Mucosa of descending colon (tissue), 3 donors: ENCODE measurements around the gene SLC7A4. TPM values are rescaled to one million over a fixed set of nuclear protein-coding genes. Genes with fewer than 3 reads are reported as not detected.
"Not testable (repeated sequence)": the region's sequence is repeated elsewhere in the genome, so short reads cannot be mapped to it uniquely, and the experiment has no call there.

Source experiments
- ATAC-seq: fragments of 200-7000 bp; cut with Tn5 transposase; one replicate; pipeline ENCODE4 v1.9.1; 2020; ENCODE audit warnings: mild to moderate bottlenecking, moderate library complexity
- DNase-seq, 3 donors: peaks; one replicate each; pipeline ENCODE4 v3.0.0-alpha.2; 2020
- H3K36me3 ChIP-seq: fragments of 200-600 bp; one replicate; pipeline ENCODE4 v1.8.0; 2021; ENCODE audit warnings: low read depth, mild to moderate bottlenecking
- H3K4me1 ChIP-seq: fragments of 200-600 bp; one replicate; pipeline ENCODE4 v1.8.0; 2021; ENCODE audit warnings: low read depth, mild to moderate bottlenecking
- H3K4me3 ChIP-seq: fragments of 200-600 bp; one replicate; pipeline ENCODE4 v1.8.0; 2021; ENCODE audit warnings: mild to moderate bottlenecking
- H3K9me3 ChIP-seq: fragments of 200-600 bp; one replicate; pipeline ENCODE4 v1.8.0; 2021; ENCODE audit warnings: mild to moderate bottlenecking
- CTCF ChIP-seq: fragments of 200-600 bp; IDR thresholded peaks from one replicate; pipeline ENCODE4 v1.8.0; 2022; ENCODE audit warnings: antibody characterized with exemption, mild to moderate bottlenecking
- intact Hi-C, 2 donors: fragments of 100-400 bp; cut with DNase I in 1 of 2; cut with micrococcal nuclease in 1 of 2; formaldehyde crosslinking; loops; one replicate each; pipeline versions ENCODE4 v1.11.0 to v1.11.1; 2022; cut with DNase I, micrococcal nuclease
- total RNA-seq, 3 donors: library from RNA; stranded (reverse); fragmentation: NEBNext Ultra II Directional in 2 of 3; extraction: Animal tissue kit (Norgen Biotek cat#: 25700) in 2 of 3; gene quantifications; one replicate each; pipeline versions ENCODE4 v1.2.1 to v1.2.4, GENCODE V29; 2021 to 2023
- donor health status: DM: no; HTN: no; CAD: no; lungs with moderate emphysema.
- donor health status: DM: no; HTN: no; CAD: no.
- donor health status: DM: no; HTN: yes; CAD: no.

Gene SLC7A4
- total RNA-seq, 3 donors from 2014 or later = 1.4 to 4.0 (median 2.4) TPM

DNA sequence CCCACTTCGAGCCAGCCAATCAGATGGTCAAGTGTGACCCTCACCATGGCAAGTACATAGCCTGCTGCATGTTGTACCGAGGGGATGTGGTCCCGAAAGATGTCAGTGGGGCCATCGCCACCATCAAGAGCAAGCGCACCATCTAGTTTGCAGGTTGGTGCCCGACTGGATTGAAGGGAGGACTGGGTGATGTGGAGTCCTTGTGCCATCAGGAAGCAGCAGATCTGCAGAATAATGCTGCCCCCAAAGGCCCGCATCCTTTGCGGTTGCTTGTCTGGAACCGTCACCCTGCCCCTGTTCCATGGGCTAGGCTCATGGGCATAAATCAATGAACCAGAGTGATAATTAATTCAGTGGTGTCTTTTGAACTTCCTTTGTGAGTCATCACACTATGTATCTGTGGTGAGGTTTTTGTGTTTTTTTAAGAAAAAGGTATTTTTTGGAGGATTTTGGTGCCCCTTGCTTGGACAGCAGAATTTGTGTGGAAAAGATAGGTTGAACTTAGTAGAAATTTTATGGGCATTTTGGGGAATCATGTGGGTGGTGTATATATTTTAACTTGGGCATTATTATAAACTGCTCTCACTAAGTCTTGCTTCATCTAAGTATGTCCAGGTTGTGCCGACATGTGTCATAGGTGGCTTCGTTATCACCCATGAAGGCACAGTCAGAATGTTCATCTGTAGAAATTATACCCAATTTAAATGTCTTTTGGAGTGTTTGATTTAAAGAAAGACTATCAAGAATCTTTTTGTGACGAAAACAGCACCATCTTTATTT, 35.7 kb upstream of the SLC7A4 start:
- no peak for DNase-seq
- Histone ChIP-seq H3K36me3 (no peaks in the 10 kb centered on the region), H3K9me3 (no peaks in the 10 kb centered on the region), H3K4me1 (no peaks in the 10 kb centered on the region), H3K4me3 (no peak overlapping the region)
- TF ChIP-seq CTCF = no peak
- intact Hi-C loops = no loop called here
- no peak for ATAC-seq

DNA sequence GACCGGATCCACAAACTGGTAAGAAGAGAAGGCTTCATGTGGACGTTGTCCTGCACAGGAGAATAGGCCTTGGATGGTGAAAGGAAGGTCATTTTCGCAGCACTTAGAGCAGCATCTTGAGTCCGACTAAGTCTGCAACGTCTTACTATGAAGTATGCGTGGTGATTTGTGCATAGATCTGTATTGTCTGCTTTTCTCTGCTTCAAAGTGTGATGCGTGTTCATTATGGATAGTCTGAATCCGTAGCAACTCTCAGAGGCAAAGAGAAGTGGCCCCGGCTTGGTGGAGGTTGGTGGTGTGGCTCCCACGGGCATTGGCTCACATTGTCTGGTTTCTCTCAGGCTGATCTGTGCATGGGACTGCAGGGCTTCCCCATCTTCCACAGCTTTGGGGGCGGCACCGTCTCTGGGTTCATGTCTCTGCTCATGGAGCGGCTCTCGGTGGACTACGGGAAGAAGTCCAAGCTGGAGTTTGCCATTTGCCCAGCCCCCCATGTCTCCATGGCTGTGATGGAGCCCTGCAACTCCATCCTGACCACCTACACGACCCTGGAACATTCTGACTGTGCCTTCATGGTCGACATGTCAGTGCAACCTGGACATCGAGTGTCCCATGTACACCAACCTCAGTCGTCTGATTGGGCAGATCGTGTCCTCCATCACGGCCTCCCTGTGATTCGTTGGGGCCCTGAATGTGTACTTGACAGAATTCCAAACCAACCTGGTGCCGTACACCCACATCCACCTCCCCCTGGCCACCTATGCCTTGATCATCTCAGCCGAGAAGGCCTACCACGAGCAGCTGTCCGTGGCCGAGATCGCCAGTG, 34.9 kb upstream of the SLC7A4 start:
- Histone ChIP-seq H3K36me3 (no peaks in the 10 kb centered on the region), H3K9me3 (no peaks in the 10 kb centered on the region), H3K4me1 (no peaks in the 10 kb centered on the region), H3K4me3 (no peak overlapping the region)
- ATAC-seq = no peak
- no peak for DNase-seq
- no peak for TF ChIP-seq CTCF
- intact Hi-C loops = no loop called here

DNA sequence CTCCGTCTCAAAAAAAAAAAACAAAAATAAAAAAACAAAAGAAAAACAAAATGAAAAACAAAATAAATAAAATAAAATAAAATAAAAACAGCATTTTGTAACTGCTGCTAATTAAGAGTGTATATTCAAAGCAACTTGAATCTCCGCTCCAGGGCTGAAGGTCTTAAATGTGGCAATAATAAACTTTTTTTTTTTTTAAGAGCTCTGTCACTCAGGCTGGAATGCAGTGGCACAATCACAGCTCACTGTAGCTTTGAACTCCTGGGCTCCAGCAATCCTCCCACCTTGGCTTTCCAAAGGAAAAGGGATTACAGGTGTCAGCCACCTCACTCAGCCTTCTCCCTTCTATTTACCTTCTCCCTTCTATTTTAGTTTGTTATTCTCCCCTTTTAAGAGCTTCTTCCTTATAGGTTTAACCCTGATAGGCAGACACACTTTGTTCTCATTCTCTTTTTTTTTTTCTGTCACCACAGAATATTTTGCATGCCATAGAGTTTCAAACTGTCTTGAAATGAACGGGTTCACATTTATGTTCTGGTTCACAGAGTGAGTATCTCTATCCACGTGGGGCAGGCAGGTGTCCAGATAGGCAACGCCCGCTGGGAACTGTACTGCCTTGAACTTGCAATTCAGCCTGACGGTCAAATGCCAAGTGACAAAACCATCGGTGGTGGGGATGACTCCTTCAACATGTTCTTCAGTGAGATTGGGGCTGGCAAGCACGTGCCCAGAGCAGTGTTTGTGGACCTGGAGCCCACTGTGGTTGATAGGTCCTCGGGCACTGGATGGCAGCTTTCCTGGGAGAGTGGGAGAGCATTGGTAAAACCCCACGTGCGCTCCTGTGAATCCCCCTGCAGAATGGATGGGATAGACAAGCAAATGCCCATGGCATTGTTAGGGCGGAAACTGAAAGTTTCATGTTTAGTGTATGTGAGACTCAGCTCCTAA, 32.8 kb upstream of the SLC7A4 start:
- no peak for TF ChIP-seq CTCF
- DNase-seq (no peak), ATAC-seq (no peak)
- intact Hi-C loops = no loop called here
- H3K9me3 ChIP-seq = no peaks in the 10 kb centered on the region
- H3K4me3 ChIP-seq = no peak overlapping the region
- no peaks in the 10 kb centered on the region for H3K4me1 ChIP-seq
- H3K36me3 ChIP-seq = no peaks in the 10 kb centered on the region

GRCh38 chr22:21064425-21064824, 32.1 kb upstream of the SLC7A4 start:
- H3K9me3 ChIP-seq, DNase-seq, H3K4me3 ChIP-seq, ATAC-seq, intact Hi-C loops, H3K4me1 ChIP-seq, H3K36me3 ChIP-seq: not testable (repeated sequence)

GRCh38 chr22:21061660-21062321, 29.4 kb upstream of the SLC7A4 start:
- DNase-seq, H3K9me3 ChIP-seq, H3K4me1 ChIP-seq, ATAC-seq, H3K4me3 ChIP-seq, intact Hi-C loops, H3K36me3 ChIP-seq: not testable (repeated sequence)

DNA sequence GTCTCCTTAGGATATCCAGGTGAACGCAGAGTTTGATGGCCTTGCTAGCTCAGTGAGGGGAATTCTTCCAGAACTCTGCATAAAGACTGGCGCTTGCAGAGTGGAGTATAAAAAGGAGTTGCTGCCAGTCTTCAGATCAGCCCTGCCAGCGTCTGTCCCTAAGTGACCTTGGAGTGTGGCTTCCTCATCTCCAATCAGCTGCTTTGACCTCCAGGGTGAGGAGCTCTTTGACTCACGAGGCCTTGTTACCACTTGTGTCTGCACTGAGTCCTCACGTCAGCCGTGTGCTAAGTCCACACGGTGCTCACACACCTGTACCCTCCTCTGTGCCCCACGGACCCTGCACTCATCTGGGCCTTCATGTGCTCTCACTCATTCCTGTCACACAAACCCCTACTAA, 28.0 kb upstream of the SLC7A4 start:
- H3K9me3 ChIP-seq, H3K4me1 ChIP-seq, H3K36me3 ChIP-seq, H3K4me3 ChIP-seq, ATAC-seq, DNase-seq, intact Hi-C loops: not testable (repeated sequence)
